Neural cell (in vitro differentiated cells): ENCODE data around the gene PHF12.

Experiments used
- EP300 ChIP-seq: fragments of 450-650 bp; conservative IDR thresholded peaks from 2 replicates; pipeline ENCODE4 v1.6.1; 2014; ENCODE audit warnings: antibody characterized with exemption, mild to moderate bottlenecking, moderate library complexity; ENCODE audit not compliant: poor library complexity, severe bottlenecking
- EZH2 ChIP-seq: fragments of 200-600, 300-800 bp; shearing (Covaris generic), sonication (generic); IDR thresholded peaks from 2 replicates; pipeline ENCODE4 v1.6.1; 2014; ENCODE audit warnings: antibody characterized with exemption, low read length, borderline replicate concordance, mild to moderate bottlenecking; ENCODE audit not compliant: insufficient read depth, poor library complexity, severe bottlenecking
- MXI1 ChIP-seq: fragments of 450-650 bp; conservative IDR thresholded peaks from 2 replicates; pipeline ENCODE4 v1.6.1; 2014; ENCODE audit warnings: antibody characterized with exemption, mild to moderate bottlenecking; ENCODE audit not compliant: poor library complexity, severe bottlenecking
- POLR2AphosphoS5 ChIP-seq: IDR thresholded peaks from 2 replicates; pipeline ENCODE4 v1.6.1; 2012
- RAD21 ChIP-seq: fragments of 450-650 bp; conservative IDR thresholded peaks from 2 replicates; pipeline ENCODE4 v1.6.1; 2014; ENCODE audit warnings: antibody characterized with exemption, mild to moderate bottlenecking, moderate library complexity
- SMC3 ChIP-seq: fragments of 450-650 bp; conservative IDR thresholded peaks from 2 replicates; pipeline ENCODE4 v1.6.1; 2014; ENCODE audit warnings: antibody characterized with exemption, mild to moderate bottlenecking, moderate library complexity; ENCODE audit not compliant: poor library complexity
- TAF1 ChIP-seq: IDR thresholded peaks from 2 replicates; pipeline ENCODE4 v1.6.1; 2012; ENCODE audit warnings: low read depth
- TF ChIP-seq, protein P1 (sequence below): fragments of 450-650 bp; IDR thresholded peaks from 2 replicates; pipeline ENCODE4 v1.5.1; 2014; ENCODE audit warnings: antibody characterized with exemption, mild to moderate bottlenecking, moderate library complexity; ENCODE audit not compliant: poor library complexity, severe bottlenecking
- TF ChIP-seq, protein P2 (sequence below): IDR thresholded peaks from 2 replicates; pipeline ENCODE4 v1.6.1; 2012; ENCODE audit warnings: borderline replicate concordance

DNA sequence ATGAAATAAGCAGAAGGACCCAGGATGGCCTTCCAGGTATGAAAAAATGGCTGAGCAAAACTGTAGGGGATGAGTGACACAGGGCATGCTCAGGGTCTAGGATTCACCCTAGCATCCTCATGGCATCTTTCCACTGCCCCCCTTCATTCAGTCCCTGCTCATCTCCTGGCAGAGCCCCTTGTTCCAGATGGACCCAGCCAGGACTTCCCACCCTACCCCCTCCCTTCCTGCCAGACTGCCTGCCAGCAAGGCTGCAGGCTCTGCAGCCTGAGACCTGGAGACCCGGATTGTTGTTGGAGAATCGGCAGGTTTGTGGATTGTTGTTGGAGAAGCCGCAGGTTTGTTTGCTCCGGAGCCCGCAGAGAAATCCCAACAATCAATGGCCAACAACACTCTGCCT is 47.9 kb upstream of the PHF12 start:
- TF ChIP-seq EZH2 (no peak), EP300 (no peak), SMC3 (no peak), POLR2AphosphoS5 (no peak), TAF1 (no peak), MXI1 (no peak), RAD21 (no peak)
- TF ChIP-seq, protein P1, sequence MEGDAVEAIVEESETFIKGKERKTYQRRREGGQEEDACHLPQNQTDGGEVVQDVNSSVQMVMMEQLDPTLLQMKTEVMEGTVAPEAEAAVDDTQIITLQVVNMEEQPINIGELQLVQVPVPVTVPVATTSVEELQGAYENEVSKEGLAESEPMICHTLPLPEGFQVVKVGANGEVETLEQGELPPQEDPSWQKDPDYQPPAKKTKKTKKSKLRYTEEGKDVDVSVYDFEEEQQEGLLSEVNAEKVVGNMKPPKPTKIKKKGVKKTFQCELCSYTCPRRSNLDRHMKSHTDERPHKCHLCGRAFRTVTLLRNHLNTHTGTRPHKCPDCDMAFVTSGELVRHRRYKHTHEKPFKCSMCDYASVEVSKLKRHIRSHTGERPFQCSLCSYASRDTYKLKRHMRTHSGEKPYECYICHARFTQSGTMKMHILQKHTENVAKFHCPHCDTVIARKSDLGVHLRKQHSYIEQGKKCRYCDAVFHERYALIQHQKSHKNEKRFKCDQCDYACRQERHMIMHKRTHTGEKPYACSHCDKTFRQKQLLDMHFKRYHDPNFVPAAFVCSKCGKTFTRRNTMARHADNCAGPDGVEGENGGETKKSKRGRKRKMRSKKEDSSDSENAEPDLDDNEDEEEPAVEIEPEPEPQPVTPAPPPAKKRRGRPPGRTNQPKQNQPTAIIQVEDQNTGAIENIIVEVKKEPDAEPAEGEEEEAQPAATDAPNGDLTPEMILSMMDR, result no peak
- TF ChIP-seq, protein P2, sequence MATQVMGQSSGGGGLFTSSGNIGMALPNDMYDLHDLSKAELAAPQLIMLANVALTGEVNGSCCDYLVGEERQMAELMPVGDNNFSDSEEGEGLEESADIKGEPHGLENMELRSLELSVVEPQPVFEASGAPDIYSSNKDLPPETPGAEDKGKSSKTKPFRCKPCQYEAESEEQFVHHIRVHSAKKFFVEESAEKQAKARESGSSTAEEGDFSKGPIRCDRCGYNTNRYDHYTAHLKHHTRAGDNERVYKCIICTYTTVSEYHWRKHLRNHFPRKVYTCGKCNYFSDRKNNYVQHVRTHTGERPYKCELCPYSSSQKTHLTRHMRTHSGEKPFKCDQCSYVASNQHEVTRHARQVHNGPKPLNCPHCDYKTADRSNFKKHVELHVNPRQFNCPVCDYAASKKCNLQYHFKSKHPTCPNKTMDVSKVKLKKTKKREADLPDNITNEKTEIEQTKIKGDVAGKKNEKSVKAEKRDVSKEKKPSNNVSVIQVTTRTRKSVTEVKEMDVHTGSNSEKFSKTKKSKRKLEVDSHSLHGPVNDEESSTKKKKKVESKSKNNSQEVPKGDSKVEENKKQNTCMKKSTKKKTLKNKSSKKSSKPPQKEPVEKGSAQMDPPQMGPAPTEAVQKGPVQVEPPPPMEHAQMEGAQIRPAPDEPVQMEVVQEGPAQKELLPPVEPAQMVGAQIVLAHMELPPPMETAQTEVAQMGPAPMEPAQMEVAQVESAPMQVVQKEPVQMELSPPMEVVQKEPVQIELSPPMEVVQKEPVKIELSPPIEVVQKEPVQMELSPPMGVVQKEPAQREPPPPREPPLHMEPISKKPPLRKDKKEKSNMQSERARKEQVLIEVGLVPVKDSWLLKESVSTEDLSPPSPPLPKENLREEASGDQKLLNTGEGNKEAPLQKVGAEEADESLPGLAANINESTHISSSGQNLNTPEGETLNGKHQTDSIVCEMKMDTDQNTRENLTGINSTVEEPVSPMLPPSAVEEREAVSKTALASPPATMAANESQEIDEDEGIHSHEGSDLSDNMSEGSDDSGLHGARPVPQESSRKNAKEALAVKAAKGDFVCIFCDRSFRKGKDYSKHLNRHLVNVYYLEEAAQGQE, result no peak
